NCI-H1105 treated with DMSO at 0.1 percent for 48 hours (cell line): ENCODE measurements around the gene ZNF99.
"Not testable (repeated sequence)": the region's sequence is repeated elsewhere in the genome, so short reads cannot be mapped to it uniquely, and the experiment has no call there.

Source experiments
- DNase-seq: peaks from one replicate; lab custom pipeline; 2025; lab: John Stamatoyannopoulos, UW

The ZNF99 gene

DNA sequence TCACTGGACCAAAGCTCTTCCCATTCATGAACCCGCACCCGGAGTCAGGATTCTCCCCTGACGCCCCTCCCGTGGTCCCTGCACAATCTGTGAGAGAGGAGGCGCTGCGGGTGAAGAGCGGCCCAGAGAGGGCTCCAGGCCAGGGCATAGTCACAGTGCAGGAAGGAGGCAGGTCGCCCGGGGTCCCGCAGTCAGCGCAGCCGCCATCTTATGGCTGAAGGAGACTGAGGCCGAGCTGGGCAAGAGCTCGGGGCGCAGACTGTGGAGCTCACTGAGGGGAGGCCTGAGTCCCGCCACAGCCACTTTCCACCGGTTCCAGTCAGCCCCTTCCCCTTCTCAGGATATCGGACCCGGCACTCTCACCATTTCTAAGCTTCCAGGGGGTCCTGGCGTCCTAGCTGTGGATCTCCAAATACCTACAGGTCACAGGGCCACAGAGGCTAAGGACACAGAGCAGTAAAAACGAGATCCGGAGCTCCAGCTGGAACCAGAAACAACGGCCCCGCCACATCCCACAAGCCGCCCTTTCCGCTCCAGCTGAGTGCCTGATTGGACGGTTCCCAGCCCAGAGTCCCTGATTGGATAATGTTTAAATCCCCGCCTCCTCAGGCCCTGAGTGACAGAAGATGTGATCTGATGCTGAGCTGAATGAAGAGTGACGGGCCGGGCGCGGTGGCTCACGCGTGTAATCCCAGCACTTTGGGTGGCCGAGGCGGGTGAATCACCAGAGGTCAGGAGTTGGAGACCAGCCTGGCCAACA lies at the start of gene ZNF99:
Gene ZNF99 (minus strand): TSS at position 501 of the 760 bp plus-strand sequence. CDS start 135 bp downstream, at position 366.
- DNase-seq = no peak

DNA sequence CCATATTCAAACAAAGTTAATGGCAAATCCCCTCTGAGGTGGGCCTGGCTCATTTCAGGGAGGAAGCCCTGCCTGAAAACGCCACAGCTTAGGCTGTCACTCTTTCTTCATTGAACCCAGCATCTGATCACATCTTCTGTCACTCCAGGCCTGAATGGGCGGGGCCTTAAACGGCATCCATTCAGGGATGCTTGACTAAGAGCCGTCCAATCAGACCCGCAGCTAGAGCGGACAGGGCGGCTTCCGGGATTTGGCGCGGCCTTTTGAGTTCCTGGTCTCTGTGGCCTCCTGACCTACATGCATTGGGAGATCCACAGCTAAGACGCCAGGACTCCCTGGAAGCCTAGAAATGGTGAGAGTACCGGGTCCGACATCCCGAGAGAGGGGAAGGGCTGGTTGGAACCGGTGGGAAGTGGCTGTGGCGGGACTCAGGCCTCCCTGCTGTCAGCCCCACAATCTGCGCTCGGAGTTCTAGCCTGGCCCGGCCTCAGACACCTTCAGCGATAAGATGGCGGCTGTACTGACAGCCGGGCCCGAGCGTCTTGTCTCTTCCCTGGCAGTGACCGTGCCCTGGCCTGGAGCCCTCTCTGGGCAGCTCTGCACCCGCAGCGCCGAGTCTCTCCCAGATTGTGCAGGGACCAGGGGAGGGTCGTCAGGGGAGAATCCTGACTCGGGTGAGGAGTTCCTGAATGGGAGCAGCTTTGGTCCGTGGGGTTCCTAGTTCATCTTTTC lies 48.2 kb upstream of the ZNF99 start, which contains the start of gene ZNF723:
Gene ZNF723 (plus strand): TSS at position 261 of the 732 bp plus-strand sequence. CDS start 89 bp downstream, at position 350.
- DNase-seq = no peak

DNA sequence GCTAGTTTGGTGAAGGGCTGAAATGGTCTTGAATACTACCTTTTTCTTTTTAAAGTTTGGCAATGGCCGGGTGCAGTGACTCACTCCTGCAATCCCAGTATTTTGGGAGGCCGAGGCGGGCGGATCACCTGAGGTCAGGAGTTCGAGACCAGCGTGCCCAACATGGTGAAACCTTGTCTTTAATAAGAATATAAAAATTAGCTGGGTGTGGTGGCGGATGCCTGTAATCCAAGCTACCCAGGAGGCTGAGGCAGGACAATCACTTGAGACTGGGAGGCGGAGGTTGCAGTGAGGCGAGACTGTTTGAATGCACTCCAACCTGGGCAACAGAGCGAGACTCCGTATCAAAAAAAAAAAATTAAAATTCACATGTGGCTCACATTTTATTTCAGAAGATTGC lies 47.3 kb upstream of the ZNF99 start:
- no peak for DNase-seq

DNA sequence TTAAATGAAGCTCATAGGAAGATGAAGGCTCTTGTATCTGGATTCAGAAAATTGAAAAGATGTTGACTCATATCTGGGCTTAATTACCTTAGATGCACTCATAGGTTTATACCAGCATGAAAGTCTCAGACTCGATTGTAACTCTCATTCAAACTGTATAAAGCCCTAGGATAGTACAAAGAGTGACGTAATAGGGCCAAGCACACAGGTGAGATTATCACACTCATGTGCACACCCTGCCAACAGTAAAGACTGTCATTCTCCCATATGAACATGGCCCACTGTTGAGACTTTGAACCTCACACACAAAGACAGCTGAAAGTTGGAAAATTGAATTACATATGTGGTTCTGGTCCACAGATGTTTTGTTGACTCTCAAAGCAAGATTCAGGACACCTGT lies 30.2 kb upstream of the ZNF99 start:
- no peak for DNase-seq

DNA sequence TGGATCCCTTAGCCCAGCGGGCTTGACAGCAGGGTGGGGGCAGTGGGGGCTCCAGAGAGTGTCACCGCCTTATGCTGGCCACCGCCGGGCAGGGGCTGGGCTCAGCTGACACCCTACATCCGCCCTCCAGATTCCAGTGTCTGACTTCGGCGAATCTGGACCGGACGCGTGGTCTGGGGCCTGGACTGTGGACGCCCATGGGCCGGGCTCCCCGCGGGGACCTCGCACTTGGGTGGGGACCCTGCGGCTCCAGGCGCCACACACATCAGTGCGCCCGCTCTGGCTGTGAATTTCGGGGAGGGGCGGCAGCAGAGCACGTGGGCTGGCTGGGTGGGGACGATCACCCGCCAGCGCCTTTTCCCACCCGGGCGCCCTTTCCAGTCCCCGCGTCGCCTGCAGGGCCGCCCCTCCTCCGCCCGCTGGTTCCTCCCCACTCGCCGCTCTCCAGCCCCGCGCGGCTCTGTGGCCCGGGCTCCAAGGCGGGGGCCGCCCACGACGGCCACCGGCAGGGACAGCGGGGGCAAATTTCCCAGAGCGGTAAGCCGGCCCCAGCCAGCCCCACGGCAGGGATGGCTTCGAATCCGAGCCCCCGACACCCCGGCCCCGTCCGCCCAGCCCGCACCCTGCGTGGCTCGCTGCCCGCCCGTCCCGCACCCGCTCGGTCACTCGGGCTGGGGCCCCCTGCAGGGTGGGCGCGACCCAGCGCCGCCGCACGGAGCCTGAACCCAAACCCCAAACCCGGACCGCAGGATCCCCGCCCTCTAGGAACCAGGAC lies 23.3 kb upstream of the ZNF99 start:
- no peak for DNase-seq

DNA sequence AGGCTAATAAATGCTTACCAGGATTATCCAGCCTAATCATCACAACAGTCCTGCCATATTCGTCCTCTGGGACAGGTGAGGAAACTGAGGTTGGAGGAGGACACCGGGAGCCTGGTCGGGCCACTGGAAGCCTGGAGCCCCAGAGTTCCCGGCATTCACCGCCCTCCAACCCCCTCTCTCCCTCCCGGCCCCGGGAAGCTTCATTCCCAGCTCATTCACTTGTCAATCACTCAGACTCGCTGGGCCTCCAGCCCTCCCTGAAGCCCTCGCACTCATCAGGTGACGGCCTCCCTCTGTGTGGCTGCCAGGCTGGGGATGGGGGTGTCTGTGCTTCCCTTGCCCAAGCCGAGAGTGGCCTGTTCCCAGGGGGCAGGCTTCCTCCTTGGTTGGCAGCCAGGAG lies 22.5 kb upstream of the ZNF99 start:
- no peak for DNase-seq

DNA sequence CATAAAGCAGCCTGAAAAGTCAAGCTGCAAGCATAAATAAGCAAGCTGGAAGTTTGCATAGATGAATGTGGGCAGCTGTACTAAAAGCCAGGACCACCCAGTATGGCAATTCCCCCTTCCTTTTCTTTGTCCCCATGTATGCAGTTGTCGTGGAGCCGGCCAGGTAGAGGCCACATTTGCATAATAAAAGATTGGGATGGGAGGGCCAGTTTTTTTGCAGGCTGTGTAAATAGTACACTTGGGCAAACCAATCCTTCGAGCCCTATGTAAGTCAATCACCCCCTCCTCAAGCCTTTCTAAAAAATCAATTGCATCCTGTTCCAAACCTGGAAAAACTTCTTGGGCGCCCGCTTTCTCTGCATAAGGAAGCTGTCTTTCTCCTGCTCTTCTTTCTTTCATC lies 13.1 kb upstream of the ZNF99 start:
- DNase-seq = no peak

DNA sequence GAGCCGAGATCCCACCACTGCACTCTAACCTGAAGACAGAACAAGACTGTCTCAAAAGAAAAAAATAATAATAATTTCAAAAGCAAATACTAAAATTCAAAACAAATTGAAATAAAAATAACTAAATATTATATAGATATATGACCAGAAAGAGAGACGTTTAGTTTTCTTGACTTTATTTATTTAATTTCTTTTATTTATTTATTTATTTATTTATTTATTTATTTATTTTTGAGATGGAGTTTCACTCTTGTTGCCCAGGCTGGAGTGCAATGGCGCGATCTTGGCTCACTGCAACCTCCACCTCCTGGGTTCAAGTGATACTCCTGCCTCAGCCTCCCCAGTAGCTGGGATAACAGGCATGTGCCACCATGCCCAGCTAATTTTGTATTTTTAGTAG lies 8.9 kb upstream of the ZNF99 start:
- not testable (repeated sequence) for DNase-seq

DNA sequence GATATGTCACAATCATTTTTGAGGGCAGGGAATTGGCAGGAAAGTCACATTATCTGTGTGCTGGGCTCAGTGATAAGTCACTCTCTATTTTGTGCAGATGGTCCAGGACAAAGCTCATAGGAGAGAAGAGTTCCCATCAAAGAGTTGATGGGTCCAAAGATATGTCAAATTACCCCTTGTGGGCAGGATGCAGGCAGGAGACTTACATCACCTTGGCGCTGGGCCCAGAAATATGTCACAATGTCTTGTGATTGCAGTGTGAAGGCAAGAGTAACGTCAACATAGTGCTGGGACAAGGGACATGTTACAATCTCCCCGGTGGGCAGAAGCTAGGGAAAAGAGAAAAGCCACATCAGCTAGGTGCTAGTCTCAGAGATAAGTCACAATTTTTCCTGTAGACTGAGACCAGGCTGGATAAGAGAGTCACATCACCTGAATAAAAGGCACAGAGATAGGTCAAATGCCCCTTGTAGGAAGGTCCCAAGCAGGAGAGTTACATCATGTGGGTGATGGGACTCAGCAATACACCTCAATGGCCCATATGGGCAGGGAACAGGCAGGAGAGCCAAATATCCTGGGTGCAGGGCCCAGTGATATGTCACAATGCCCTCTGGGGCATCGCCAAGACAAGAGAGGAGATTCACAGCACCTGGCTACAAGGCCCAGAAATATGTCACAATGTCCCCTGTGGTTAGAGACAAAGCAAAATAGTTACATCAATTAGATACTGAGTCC lies 47.9 kb downstream of the ZNF99 start:
- no peak for DNase-seq

DNA sequence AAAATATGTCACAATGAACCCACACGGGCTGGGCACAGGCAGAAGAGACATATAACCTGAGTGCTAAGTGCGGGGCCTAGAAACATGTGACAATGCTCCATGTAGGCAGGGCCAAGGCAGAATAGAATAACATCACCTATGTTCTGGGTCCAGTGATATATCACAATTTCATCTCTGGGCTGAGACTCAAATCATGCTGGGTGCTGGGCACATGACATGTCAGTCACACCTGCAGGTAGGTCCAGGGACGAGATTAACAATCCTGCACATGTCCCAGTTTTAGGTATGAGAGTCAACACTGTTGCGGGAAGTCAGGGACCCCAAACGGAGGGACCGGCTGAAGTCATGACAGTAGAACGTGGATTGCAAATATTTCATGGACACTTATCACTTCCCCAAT lies 50.3 kb downstream of the ZNF99 start:
- DNase-seq = no peak

DNA sequence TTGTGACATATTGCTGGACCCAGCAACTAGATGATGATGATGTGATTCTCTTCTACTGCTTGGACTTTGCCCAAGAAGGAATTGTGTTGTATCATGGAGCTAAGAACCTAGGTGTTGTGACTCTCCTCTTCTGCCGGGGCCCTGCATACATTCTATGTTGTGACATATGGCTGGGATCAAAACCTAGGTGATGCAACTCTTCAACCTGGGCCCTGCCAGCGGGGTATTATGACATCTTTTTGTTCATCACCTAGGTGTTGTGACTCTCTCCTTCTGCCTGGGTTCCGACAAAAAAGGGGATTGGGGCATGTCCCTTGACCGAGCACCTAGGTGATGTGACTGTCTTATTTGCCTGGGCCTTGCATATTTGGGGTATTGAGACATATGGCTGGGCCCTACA lies 55.7 kb downstream of the ZNF99 start:
- not testable (repeated sequence) for DNase-seq

DNA sequence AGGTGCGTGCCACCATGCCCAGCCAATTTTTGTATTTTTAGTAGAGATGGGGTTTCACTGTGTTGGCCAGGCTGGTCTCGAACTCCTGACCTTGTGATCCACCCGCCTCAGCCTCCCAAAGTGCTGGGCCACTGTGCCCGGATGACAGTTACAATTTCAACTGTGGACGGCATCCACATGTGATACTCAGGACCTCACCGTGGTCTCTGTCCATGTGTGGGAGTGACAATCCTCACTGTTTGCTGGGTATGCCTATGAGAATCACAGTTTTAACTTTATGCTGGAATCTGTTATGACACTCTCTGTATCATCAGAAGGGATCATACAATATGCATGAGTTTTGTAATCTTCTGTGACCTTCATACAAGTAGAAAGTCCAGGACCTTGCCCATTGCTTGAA lies 62.4 kb downstream of the ZNF99 start:
- DNase-seq = not testable (repeated sequence)

DNA sequence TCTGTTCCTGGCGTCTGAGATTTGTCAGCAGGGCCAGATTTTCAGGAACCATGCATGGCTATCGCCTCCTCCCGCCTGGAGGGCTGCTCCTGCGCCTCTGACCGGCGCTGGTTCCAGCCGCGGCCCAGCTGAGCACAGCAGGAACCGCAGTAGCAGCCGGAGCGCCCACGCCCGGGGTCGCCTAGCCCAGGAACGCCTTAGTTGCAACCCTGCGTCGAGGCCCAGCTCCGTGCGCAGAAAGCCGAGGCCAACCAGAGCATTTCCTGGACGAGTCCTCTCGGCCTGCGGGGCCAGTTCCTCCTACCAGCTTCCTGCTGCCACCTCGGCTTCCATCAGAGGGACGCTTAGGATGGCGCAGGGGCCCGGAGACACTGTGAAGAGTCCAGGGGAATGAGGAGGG lies 75.0 kb downstream of the ZNF99 start:
- DNase-seq = no peak

DNA sequence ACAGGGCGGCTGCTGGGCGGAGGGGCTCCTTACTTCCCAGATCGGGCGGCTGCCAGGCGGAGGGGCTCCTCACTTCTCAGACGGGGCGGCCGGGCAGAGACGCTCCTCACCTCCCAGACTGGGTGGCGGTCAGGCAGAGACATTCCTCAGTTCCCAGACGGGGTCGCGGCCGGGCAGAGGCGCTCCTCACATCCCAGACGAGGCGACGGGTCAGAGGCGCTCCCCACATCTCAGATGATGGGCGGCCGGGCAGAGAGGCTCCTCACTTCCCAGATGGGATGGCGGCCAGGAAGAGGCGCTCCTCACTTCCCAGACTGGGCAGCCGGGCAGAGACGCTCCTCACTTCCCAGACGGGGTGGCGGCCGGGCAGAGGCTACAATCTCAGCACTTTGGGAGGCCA lies 80.9 kb downstream of the ZNF99 start:
- not testable (repeated sequence) for DNase-seq

DNA sequence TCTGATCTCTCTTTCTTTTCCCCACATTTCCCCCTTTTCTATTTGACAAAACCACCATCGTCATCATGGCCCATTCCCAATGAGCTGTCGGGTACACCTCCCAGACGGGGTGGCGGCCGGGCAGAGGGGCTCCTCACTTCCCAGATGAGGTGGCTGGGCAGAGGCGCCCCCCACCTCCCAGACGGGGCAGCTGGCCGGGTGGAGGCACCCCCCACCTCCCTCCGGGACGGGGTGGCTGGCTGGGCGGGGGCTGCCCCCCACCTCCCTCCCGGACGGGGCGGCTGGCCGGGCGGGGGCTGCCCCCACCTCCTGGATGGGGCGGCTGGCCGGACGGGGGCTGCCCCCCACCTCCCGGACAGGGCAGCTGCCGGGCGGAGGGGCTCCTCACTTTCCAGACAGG lies 81.3 kb downstream of the ZNF99 start:
- not testable (repeated sequence) for DNase-seq
